HEK293T (cell line): Measurements from ENCODE around the gene CD7.
A peak's percentile ranks its signal among the peaks of the same experiment; 100 is the strongest.

Experiments used
- CTCF ChIA-PET: fragments of 350-600 bp; formaldehyde crosslinking; extraction: SDS; loops from one replicate; lab custom pipeline; 2021; ENCODE audit warnings: antibody characterized with exemption, inconsistent platforms; lab: Yijun Ruan, JAX
- POLR2A ChIA-PET: fragments of 350-600 bp; formaldehyde crosslinking; extraction: SDS; loops from one replicate; lab custom pipeline; 2020; ENCODE audit warnings: antibody characterized with exemption, inconsistent platforms; lab: Yijun Ruan, JAX
- DNase-seq: peaks from one replicate; pipeline ENCODE4 v3.0.0; 2012; ENCODE audit warnings: mixed read lengths; ENCODE audit errors: extremely low spot score
- ARNT ChIP-seq: fragments of 450-650 bp; IDR thresholded peaks from 2 replicates; pipeline ENCODE4 v1.6.1; 2017; ENCODE audit warnings: mild to moderate bottlenecking
- BHLHE40 ChIP-seq: fragments of 450-650 bp; IDR thresholded peaks from 2 replicates; pipeline ENCODE4 v1.6.1; 2016; ENCODE audit warnings: mild to moderate bottlenecking, moderate library complexity, borderline replicate concordance
- CTBP1 ChIP-seq: fragments of 450-650 bp; IDR thresholded peaks from 2 replicates; pipeline ENCODE4 v1.6.1; 2016; ENCODE audit warnings: borderline replicate concordance
- ELF4 ChIP-seq: fragments of 450-650 bp; IDR thresholded peaks from 2 replicates; pipeline ENCODE4 v1.6.1; 2017; ENCODE audit warnings: antibody characterized with exemption
- FOXA1 ChIP-seq: fragments of 450-650 bp; IDR thresholded peaks from 2 replicates; pipeline ENCODE4 v1.6.1; 2016; ENCODE audit warnings: mild to moderate bottlenecking
- FOXK2 ChIP-seq: fragments of 450-650 bp; IDR thresholded peaks from 2 replicates; pipeline ENCODE4 v1.6.1; 2016; ENCODE audit warnings: mild to moderate bottlenecking
- FOXM1 ChIP-seq: fragments of 450-650 bp; IDR thresholded peaks from 2 replicates; pipeline ENCODE4 v1.6.1; 2017; ENCODE audit warnings: mild to moderate bottlenecking, borderline replicate concordance
- HDGF ChIP-seq: fragments of 450-650 bp; IDR thresholded peaks from 2 replicates; pipeline ENCODE4 v1.6.1; 2017; ENCODE audit warnings: antibody characterized with exemption, borderline replicate concordance
- L3MBTL2 ChIP-seq: fragments of 450-650 bp; conservative IDR thresholded peaks from 2 replicates; pipeline ENCODE4 v1.6.1; 2016; ENCODE audit warnings: mild to moderate bottlenecking
- LEF1 ChIP-seq: fragments of 450-650 bp; IDR thresholded peaks from 2 replicates; pipeline ENCODE4 v1.6.1; 2017; ENCODE audit warnings: mild to moderate bottlenecking, borderline replicate concordance
- NFRKB ChIP-seq: fragments of 450-650 bp; IDR thresholded peaks from 2 replicates; pipeline ENCODE4 v1.6.1; 2016; ENCODE audit warnings: mild to moderate bottlenecking, moderate library complexity
- PKNOX1 ChIP-seq: fragments of 450-650 bp; IDR thresholded peaks from 2 replicates; pipeline ENCODE4 v1.6.1; 2016
- SP1 ChIP-seq: fragments of 450-650 bp; IDR thresholded peaks from 2 replicates; pipeline ENCODE4 v1.6.1; 2017
- SUZ12 ChIP-seq: fragments of 450-650 bp; IDR thresholded peaks from 2 replicates; pipeline ENCODE4 v1.6.1; 2016; ENCODE audit warnings: mild to moderate bottlenecking
- TARDBP ChIP-seq: fragments of 450-650 bp; IDR thresholded peaks from 2 replicates; pipeline ENCODE4 v1.6.1; 2016
- ZNF384 ChIP-seq: fragments of 450-650 bp; IDR thresholded peaks from 2 replicates; pipeline ENCODE4 v1.6.1; 2016

The CD7 gene

GRCh38 chr17:82332669-82333278 is 15.4 kb upstream of the CD7 start:
- DNase-seq, result no peak
- CTCF ChIA-PET, result interaction anchor here (0.9 to 1.9 kb wide), 2 partner anchors 10 to 32 kb away, joined by 3 to 4 read pairs; no protein-coding TSS in a partner anchor
- POLR2A ChIA-PET, result interaction anchor here (0.8 to 1.2 kb wide), 2 partner anchors 16 to 40 kb away, joined by 3 to 4 read pairs; partner anchors contain the start of gene CD7
- TF ChIP-seq BHLHE40 (no peak), HDGF (no peak), CTBP1 (no peak), L3MBTL2 (peak; percentile 81), FOXM1 (no peak), ZNF384 (no peak), LEF1 (no peak), SP1 (no peak)

GRCh38 chr17:82331345-82331939 is 14.0 kb upstream of the CD7 start:
- ChIA-PET POLR2A (no interaction called here), CTCF (interaction anchor here (0.7 kb wide), 1 partner anchor 95 kb away, joined by 5 read pairs; no protein-coding TSS in a partner anchor)
- DNase-seq, result no peak
- TF ChIP-seq NFRKB (no peak), BHLHE40 (no peak), L3MBTL2 (no peak), FOXM1 (no peak), SP1 (no peak), FOXA1 (no peak), CTBP1 (no peak), FOXK2 (no peak), PKNOX1 (no peak), ARNT (no peak), ZNF384 (no peak), TARDBP (no peak), HDGF (no peak), LEF1 (no peak), ELF4 (no peak), SUZ12 (no peak)

- ChIA-PET POLR2A (interaction anchor here (1.5 kb wide), 1 partner anchor 38 kb away, joined by 8 read pairs; no protein-coding TSS in a partner anchor), CTCF (interaction anchor here (0.7 kb wide), 1 partner anchor 94 kb away, joined by 5 read pairs; no protein-coding TSS in a partner anchor)
- DNase-seq, result no peak
- TF ChIP-seq SUZ12, result no peak
- no peak for TF ChIP-seq NFRKB
- TF ChIP-seq ZNF384, result no peak
- TF ChIP-seq CTBP1, result no peak
- no peak for TF ChIP-seq FOXA1
- TF ChIP-seq PKNOX1, result no peak
- no peak for TF ChIP-seq ELF4
Measured at GRCh38 chr17:82330322-82331239, 13.2 kb upstream of the CD7 start.

GRCh38 chr17:82329683-82330321 is 12.4 kb upstream of the CD7 start:
- DNase-seq, result no peak
- TF ChIP-seq FOXK2, result no peak
- TF ChIP-seq ELF4, result no peak
- TF ChIP-seq NFRKB, result no peak
- TF ChIP-seq PKNOX1, result no peak
- ChIA-PET CTCF (no interaction called here), POLR2A (interaction anchor here (1.5 kb wide), 1 partner anchor 37 kb away, joined by 8 read pairs; no protein-coding TSS in a partner anchor)

GRCh38 chr17:82328994-82329507 is 11.6 kb upstream of the CD7 start:
- ChIA-PET POLR2A (interaction anchor here (1.8 kb wide), 1 partner anchor 10 kb away, joined by 4 read pairs; no protein-coding TSS in a partner anchor), CTCF (no interaction called here)
- no peak for DNase-seq
- TF ChIP-seq PKNOX1 (no peak), ZNF384 (no peak), HDGF (no peak), FOXM1 (no peak), ELF4 (no peak), TARDBP (no peak), ARNT (no peak), BHLHE40 (no peak), NFRKB (no peak), CTBP1 (no peak), LEF1 (no peak), FOXA1 (no peak), FOXK2 (no peak), L3MBTL2 (no peak), SP1 (no peak), SUZ12 (no peak)
